Stimulated activated CD8-positive, alpha-beta memory T cell treated with anti-CD3 and anti-CD28 coated beads, Interleukin-7, amount 100 ng/mL, for 4 hours (primary cell): ENCODE measurements around the gene DCST2.

Experiments used
- DNase-seq, 2 donors: peaks; one replicate each; pipeline ENCODE4 v3.0.0-alpha.2; 2020; ENCODE audit warnings: low read depth in 2 of 2

DCST2 gene

GRCh38 chr1:155033524-155033923 lies at the start of gene DCST2, which contains the start of gene DCST1:
TSS of gene DCST2 (minus strand) at chr1:155033781. CDS start at chr1:155033701, 80 bp downstream.
TSS of gene DCST1 (plus strand) at chr1:155033824. CDS start at chr1:155034037, 213 bp downstream.
- DNase-seq = no peak

- DNase-seq = no peak
Measured at GRCh38 chr1:155083052-155083541, 49.5 kb upstream of the DCST2 start.

GRCh38 chr1:155082301-155083051 lies 48.9 kb upstream of the DCST2 start:
- DNase-seq = peak in 1 of 2 donors; percentile 29

- peak in 1 of 2 donors; percentile 23 for DNase-seq
Measured at GRCh38 chr1:155081472-155082300, 48.1 kb upstream of the DCST2 start.

- DNase-seq = peak in 1 of 2 donors; percentile 17
Measured at GRCh38 chr1:155080312-155081228, 47.0 kb upstream of the DCST2 start.

- DNase-seq = peak in 1 of 2 donors; percentile 8
Measured at GRCh38 chr1:155079487-155080311, 46.1 kb upstream of the DCST2 start.

- DNase-seq = no peak
Measured at GRCh38 chr1:155079210-155079486, 45.6 kb upstream of the DCST2 start.

- peak in 1 of 2 donors; percentile 54 for DNase-seq
Measured at GRCh38 chr1:155078469-155079209, 45.1 kb upstream of the DCST2 start, which contains the start of gene EFNA3. TSS of gene EFNA3 (plus strand) at chr1:155078837. CDS start at chr1:155078942, 105 bp downstream.

GRCh38 chr1:155077758-155078445 lies 44.3 kb upstream of the DCST2 start:
- no peak for DNase-seq

GRCh38 chr1:155077346-155077745 lies 43.8 kb upstream of the DCST2 start:
- DNase-seq = no peak

GRCh38 chr1:155076371-155076770 lies 42.8 kb upstream of the DCST2 start:
- DNase-seq = no peak

- DNase-seq = no peak
Measured at GRCh38 chr1:155075535-155075934, 42.0 kb upstream of the DCST2 start.

- DNase-seq = no peak
Measured at GRCh38 chr1:155073377-155074242, 40.0 kb upstream of the DCST2 start.

GRCh38 chr1:155072531-155073289 lies 39.1 kb upstream of the DCST2 start:
- no peak for DNase-seq

- no peak for DNase-seq
Measured at GRCh38 chr1:155071701-155072100, 38.1 kb upstream of the DCST2 start.

GRCh38 chr1:155070721-155071569 lies 37.4 kb upstream of the DCST2 start:
- DNase-seq = peak; percentile 47 to 66

GRCh38 chr1:155070158-155070621 lies 36.6 kb upstream of the DCST2 start:
- no peak for DNase-seq
